ENCODE measurements around the gene KCNQ1. TPM values are rescaled to one million over a fixed set of nuclear protein-coding genes. Genes with fewer than 3 reads are reported as not detected.

KCNQ1 gene
- total and polyA plus RNA-seq, 2 experiments from 2014 or later: 0.45 to 0.87 TPM

DNA sequence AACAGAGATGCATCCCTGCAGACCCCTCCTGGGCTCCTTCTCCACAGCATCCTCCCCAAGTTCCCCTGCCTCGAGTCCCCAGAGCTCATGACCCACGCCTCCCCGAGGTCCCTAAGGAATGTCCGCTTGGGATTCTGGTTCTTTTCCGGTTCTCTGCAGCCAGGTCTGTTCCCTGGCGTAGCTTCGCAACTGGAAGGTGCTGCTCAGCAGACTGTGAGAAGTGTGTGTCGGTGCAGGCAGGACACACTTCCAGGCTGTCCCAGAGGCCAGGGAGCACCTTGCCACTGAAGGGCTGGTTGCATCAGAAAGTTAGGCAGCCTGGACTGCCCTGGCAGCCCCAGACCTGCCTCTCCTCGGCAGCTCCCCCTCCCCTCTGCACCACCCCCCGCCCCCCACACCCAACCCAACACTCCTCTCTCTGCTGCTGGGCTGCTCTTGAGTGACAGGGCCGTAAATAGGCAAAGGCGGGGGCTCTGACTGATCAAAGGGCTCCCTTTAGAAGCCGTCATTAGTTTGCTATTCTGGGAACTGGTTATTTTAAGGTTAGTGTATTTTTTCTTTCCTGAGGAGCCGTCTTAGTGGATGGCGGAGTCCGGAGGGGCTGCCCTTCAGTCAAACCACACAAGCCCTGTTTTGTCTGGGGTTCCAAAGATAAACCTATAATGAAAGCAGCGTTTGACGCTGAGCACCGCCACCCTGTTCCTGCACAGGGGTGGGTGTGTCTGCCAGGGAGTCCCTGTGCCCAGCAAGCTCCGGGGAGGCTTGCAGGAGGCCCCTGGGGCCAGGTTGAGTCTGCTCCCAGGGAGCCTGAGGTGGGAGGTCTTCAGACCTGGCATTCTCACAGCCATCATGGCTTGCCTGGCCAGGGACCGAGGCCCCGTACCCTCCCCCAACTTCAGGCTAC, 343.6 kb downstream of the KCNQ1 start (continued):
- TF ChIP-seq ZNF331 (CRISPR knock-in tag; IDR thresholded peaks at IDR 0.05; ENCODE audit: low read depth): no peak
- no peak for TF ChIP-seq NANOG (IDR thresholded peaks at IDR 0.05; ENCODE audit: borderline replicate concordance)
- TF ChIP-seq EZH2phosphoT487 (IDR thresholded peaks at IDR 0.05; ENCODE audit: unreplicated experiment): no peak
- TF ChIP-seq, protein P1, sequence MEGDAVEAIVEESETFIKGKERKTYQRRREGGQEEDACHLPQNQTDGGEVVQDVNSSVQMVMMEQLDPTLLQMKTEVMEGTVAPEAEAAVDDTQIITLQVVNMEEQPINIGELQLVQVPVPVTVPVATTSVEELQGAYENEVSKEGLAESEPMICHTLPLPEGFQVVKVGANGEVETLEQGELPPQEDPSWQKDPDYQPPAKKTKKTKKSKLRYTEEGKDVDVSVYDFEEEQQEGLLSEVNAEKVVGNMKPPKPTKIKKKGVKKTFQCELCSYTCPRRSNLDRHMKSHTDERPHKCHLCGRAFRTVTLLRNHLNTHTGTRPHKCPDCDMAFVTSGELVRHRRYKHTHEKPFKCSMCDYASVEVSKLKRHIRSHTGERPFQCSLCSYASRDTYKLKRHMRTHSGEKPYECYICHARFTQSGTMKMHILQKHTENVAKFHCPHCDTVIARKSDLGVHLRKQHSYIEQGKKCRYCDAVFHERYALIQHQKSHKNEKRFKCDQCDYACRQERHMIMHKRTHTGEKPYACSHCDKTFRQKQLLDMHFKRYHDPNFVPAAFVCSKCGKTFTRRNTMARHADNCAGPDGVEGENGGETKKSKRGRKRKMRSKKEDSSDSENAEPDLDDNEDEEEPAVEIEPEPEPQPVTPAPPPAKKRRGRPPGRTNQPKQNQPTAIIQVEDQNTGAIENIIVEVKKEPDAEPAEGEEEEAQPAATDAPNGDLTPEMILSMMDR (conservative IDR thresholded peaks at IDR 0.05; ENCODE audit: low read depth in 2 of 2): no peak
- TF ChIP-seq, protein P2, sequence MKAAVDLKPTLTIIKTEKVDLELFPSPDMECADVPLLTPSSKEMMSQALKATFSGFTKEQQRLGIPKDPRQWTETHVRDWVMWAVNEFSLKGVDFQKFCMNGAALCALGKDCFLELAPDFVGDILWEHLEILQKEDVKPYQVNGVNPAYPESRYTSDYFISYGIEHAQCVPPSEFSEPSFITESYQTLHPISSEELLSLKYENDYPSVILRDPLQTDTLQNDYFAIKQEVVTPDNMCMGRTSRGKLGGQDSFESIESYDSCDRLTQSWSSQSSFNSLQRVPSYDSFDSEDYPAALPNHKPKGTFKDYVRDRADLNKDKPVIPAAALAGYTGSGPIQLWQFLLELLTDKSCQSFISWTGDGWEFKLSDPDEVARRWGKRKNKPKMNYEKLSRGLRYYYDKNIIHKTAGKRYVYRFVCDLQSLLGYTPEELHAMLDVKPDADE (IDR thresholded peaks at IDR 0.05): no peak
- no peak for TF ChIP-seq JUNB (IDR thresholded peaks at IDR 0.05; ENCODE audit: unreplicated experiment)
- no peak for TF ChIP-seq POLR2AphosphoS5 (IDR thresholded peaks at IDR 0.05; ENCODE audit: low read depth)

DNA sequence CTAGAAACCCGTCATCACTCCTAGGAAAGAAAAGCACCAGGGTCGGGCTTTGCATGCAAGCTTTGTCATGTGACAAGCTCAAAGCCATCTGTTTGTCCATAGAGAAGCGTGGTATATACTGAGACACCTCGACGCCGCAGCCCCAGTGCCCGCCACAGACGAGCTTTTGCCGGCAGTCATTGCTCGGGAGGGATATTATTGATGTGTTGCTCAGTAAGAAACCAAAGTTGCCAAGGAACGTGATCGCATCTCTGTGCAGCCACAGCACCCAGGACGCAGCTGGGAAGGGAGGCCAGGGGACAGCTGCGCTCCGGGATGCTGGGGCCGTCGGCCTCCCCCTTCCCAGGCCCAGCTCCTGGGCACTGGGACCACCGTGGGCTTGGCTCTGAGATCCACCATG, 344.5 kb downstream of the KCNQ1 start:
- peaks cover 8% of the 10 kb centered on the region for H3K36me3 Mint-ChIP-seq (ENCODE audit: low read depth)
- H3K27ac Mint-ChIP-seq: no peak overlapping the region
- Histone ChIP-seq H4K20me1 (replicated peaks; ENCODE audit: insufficient read depth) (no peaks in the 10 kb centered on the region), H3K79me2 (replicated peaks; ENCODE audit: insufficient read depth) (no peaks in the 10 kb centered on the region), H3F3A (replicated peaks; ENCODE audit: low read depth) (no peaks in the 10 kb centered on the region), H3K4me3 (no peak overlapping the region), H3K4me2 (no peak overlapping the region), H3K27me3 (ENCODE audit: insufficient read depth) (peaks cover 44% of the 10 kb centered on the region), H2AFZ (no peak overlapping the region), H3K4me1 (ENCODE audit: insufficient read depth) (peaks cover 8% of the 10 kb centered on the region), H3K27ac (ENCODE audit: low read depth) (no peak overlapping the region), H3K36me3 (ENCODE audit: insufficient read depth) (no peaks in the 10 kb centered on the region; the same call in 1 of the 2 replicates), H3K9me2 (ENCODE audit: insufficient read depth) (no peaks in the 10 kb centered on the region)
- no peak overlapping the region for H3K4me3 Mint-ChIP-seq
- peaks cover 49% of the 10 kb centered on the region for H3K27me3 Mint-ChIP-seq (ENCODE audit: insufficient read depth, low read depth, poor library complexity)
- peaks cover 18% of the 10 kb centered on the region for H3K4me1 Mint-ChIP-seq
- H3K9me3 Mint-ChIP-seq: peaks cover 18% of the 10 kb centered on the region
- DNase-seq (ENCODE audit: low spot score) (no peak), ATAC-seq (no peak)
- TF ChIP-seq CREB1 (CRISPR knock-in tag; IDR thresholded peaks at IDR 0.05; ENCODE audit: low read depth) (no peak), POLR2AphosphoS5 (IDR thresholded peaks at IDR 0.05; ENCODE audit: low read depth) (no peak), ZNF114 (CRISPR knock-in tag; IDR thresholded peaks at IDR 0.05) (no peak), JUNB (IDR thresholded peaks at IDR 0.05; ENCODE audit: unreplicated experiment) (no peak)
- TF ChIP-seq, protein P3, sequence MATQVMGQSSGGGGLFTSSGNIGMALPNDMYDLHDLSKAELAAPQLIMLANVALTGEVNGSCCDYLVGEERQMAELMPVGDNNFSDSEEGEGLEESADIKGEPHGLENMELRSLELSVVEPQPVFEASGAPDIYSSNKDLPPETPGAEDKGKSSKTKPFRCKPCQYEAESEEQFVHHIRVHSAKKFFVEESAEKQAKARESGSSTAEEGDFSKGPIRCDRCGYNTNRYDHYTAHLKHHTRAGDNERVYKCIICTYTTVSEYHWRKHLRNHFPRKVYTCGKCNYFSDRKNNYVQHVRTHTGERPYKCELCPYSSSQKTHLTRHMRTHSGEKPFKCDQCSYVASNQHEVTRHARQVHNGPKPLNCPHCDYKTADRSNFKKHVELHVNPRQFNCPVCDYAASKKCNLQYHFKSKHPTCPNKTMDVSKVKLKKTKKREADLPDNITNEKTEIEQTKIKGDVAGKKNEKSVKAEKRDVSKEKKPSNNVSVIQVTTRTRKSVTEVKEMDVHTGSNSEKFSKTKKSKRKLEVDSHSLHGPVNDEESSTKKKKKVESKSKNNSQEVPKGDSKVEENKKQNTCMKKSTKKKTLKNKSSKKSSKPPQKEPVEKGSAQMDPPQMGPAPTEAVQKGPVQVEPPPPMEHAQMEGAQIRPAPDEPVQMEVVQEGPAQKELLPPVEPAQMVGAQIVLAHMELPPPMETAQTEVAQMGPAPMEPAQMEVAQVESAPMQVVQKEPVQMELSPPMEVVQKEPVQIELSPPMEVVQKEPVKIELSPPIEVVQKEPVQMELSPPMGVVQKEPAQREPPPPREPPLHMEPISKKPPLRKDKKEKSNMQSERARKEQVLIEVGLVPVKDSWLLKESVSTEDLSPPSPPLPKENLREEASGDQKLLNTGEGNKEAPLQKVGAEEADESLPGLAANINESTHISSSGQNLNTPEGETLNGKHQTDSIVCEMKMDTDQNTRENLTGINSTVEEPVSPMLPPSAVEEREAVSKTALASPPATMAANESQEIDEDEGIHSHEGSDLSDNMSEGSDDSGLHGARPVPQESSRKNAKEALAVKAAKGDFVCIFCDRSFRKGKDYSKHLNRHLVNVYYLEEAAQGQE (IDR thresholded peaks at IDR 0.05; ENCODE audit: unreplicated experiment): no peak
- TF ChIP-seq, protein P4, sequence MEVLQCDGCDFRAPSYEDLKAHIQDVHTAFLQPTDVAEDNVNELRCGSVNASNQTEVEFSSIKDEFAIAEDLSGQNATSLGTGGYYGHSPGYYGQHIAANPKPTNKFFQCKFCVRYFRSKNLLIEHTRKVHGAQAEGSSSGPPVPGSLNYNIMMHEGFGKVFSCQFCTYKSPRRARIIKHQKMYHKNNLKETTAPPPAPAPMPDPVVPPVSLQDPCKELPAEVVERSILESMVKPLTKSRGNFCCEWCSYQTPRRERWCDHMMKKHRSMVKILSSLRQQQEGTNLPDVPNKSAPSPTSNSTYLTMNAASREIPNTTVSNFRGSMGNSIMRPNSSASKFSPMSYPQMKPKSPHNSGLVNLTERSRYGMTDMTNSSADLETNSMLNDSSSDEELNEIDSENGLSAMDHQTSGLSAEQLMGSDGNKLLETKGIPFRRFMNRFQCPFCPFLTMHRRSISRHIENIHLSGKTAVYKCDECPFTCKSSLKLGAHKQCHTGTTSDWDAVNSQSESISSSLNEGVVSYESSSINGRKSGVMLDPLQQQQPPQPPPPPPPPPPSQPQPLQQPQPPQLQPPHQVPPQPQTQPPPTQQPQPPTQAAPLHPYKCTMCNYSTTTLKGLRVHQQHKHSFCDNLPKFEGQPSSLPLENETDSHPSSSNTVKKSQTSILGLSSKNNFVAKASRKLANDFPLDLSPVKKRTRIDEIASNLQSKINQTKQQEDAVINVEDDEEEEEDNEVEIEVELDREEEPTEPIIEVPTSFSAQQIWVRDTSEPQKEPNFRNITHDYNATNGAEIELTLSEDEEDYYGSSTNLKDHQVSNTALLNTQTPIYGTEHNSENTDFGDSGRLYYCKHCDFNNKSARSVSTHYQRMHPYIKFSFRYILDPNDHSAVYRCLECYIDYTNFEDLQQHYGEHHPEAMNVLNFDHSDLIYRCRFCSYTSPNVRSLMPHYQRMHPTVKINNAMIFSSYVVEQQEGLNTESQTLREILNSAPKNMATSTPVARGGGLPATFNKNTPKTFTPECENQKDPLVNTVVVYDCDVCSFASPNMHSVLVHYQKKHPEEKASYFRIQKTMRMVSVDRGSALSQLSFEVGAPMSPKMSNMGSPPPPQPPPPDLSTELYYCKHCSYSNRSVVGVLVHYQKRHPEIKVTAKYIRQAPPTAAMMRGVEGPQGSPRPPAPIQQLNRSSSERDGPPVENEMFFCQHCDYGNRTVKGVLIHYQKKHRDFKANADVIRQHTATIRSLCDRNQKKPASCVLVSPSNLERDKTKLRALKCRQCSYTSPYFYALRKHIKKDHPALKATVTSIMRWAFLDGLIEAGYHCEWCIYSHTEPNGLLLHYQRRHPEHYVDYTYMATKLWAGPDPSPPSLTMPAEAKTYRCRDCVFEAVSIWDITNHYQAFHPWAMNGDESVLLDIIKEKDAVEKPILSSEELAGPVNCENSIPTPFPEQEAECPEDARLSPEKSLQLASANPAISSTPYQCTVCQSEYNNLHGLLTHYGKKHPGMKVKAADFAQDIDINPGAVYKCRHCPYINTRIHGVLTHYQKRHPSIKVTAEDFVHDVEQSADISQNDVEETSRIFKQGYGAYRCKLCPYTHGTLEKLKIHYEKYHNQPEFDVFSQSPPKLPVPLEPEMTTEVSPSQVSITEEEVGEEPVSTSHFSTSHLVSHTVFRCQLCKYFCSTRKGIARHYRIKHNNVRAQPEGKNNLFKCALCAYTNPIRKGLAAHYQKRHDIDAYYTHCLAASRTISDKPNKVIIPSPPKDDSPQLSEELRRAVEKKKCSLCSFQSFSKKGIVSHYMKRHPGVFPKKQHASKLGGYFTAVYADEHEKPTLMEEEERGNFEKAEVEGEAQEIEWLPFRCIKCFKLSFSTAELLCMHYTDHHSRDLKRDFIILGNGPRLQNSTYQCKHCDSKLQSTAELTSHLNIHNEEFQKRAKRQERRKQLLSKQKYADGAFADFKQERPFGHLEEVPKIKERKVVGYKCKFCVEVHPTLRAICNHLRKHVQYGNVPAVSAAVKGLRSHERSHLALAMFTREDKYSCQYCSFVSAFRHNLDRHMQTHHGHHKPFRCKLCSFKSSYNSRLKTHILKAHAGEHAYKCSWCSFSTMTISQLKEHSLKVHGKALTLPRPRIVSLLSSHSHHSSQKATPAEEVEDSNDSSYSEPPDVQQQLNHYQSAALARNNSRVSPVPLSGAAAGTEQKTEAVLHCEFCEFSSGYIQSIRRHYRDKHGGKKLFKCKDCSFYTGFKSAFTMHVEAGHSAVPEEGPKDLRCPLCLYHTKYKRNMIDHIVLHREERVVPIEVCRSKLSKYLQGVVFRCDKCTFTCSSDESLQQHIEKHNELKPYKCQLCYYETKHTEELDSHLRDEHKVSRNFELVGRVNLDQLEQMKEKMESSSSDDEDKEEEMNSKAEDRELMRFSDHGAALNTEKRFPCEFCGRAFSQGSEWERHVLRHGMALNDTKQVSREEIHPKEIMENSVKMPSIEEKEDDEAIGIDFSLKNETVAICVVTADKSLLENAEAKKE (CRISPR knock-in tag; IDR thresholded peaks at IDR 0.05): no peak

Data from GM23338 (cell line).